Measurements from ENCODE around the gene SARM1.

SARM1 gene

GRCh38 chr17:28388106-28388505 is 16.6 kb downstream of the SARM1 start:
- Histone ChIP-seq H3K4me3 (ENCODE audit: low read length) (no peak overlapping the region), H3K27ac (ENCODE audit: low read length) (no peak overlapping the region), H3K27me3 (replicated peaks; ENCODE audit: insufficient read depth, low read length) (no peaks in the 10 kb centered on the region), H3K79me2 (ENCODE audit: low read length) (no peaks in the 10 kb centered on the region), H4K20me1 (ENCODE audit: insufficient read depth, low read length) (no peaks in the 10 kb centered on the region), H3K9ac (ENCODE audit: low read length) (no peak overlapping the region), H3F3A (ENCODE audit: insufficient read depth, low read length) (no peaks in the 10 kb centered on the region), H3K9me3 (replicated peaks; ENCODE audit: insufficient read depth, low read length) (no peaks in the 10 kb centered on the region), H3K9me2 (replicated peaks; ENCODE audit: insufficient read depth, low read length) (no peaks in the 10 kb centered on the region), H3K4me2 (ENCODE audit: low read depth, low read length) (no peak overlapping the region), H2AFZ (ENCODE audit: low read length) (no peak overlapping the region), H3K36me3 (replicated peaks; ENCODE audit: insufficient read depth, low read length) (no peaks in the 10 kb centered on the region), H3K4me1 (ENCODE audit: low read length) (no peaks in the 10 kb centered on the region)
- TF ChIP-seq EZH2 (optimal IDR thresholded peaks at IDR 0.05; ENCODE audit: low read depth, low read length) (no peak), EZH2phosphoT487 (IDR thresholded peaks at IDR 0.05; ENCODE audit: low read length) (no peak), CTCF (IDR thresholded peaks at IDR 0.05; ENCODE audit: low read length) (no peak)
- DNase-seq: no peak

- Histone ChIP-seq H3K9ac (ENCODE audit: low read length) (no peak overlapping the region), H3K36me3 (replicated peaks; ENCODE audit: insufficient read depth, low read length) (no peaks in the 10 kb centered on the region), H3F3A (ENCODE audit: insufficient read depth, low read length) (no peaks in the 10 kb centered on the region), H2AFZ (ENCODE audit: low read length) (no peak overlapping the region), H4K20me1 (ENCODE audit: insufficient read depth, low read length) (no peaks in the 10 kb centered on the region), H3K27me3 (replicated peaks; ENCODE audit: insufficient read depth, low read length) (no peaks in the 10 kb centered on the region), H3K4me1 (ENCODE audit: low read length) (no peaks in the 10 kb centered on the region), H3K4me2 (ENCODE audit: low read depth, low read length) (no peak overlapping the region), H3K79me2 (ENCODE audit: low read length) (no peaks in the 10 kb centered on the region), H3K4me3 (ENCODE audit: low read length) (no peak overlapping the region), H3K9me3 (replicated peaks; ENCODE audit: insufficient read depth, low read length) (no peaks in the 10 kb centered on the region), H3K27ac (ENCODE audit: low read length) (no peak overlapping the region), H3K9me2 (replicated peaks; ENCODE audit: insufficient read depth, low read length) (no peaks in the 10 kb centered on the region)
- no peak for DNase-seq
- TF ChIP-seq EZH2phosphoT487 (IDR thresholded peaks at IDR 0.05; ENCODE audit: low read length) (no peak), CTCF (IDR thresholded peaks at IDR 0.05; ENCODE audit: low read length) (no peak), EZH2 (optimal IDR thresholded peaks at IDR 0.05; ENCODE audit: low read depth, low read length) (no peak)
Measured at GRCh38 chr17:28390141-28390540, 18.6 kb downstream of the SARM1 start.

GRCh38 chr17:28390563-28390962 is 19.1 kb downstream of the SARM1 start:
- no peak overlapping the region for H3K4me2 ChIP-seq (ENCODE audit: low read depth, low read length)
- no peaks in the 10 kb centered on the region for H4K20me1 ChIP-seq (ENCODE audit: insufficient read depth, low read length)
- H2AFZ ChIP-seq (ENCODE audit: low read length): no peak overlapping the region
- no peaks in the 10 kb centered on the region for H3K9me2 ChIP-seq (replicated peaks; ENCODE audit: insufficient read depth, low read length)
- H3K9ac ChIP-seq (ENCODE audit: low read length): no peak overlapping the region
- H3K79me2 ChIP-seq (ENCODE audit: low read length): no peaks in the 10 kb centered on the region
- no peaks in the 10 kb centered on the region for H3K4me1 ChIP-seq (ENCODE audit: low read length)
- no peaks in the 10 kb centered on the region for H3K27me3 ChIP-seq (replicated peaks; ENCODE audit: insufficient read depth, low read length)
- no peaks in the 10 kb centered on the region for H3K9me3 ChIP-seq (replicated peaks; ENCODE audit: insufficient read depth, low read length)
- no peak overlapping the region for H3K4me3 ChIP-seq (ENCODE audit: low read length)
- H3K36me3 ChIP-seq (replicated peaks; ENCODE audit: insufficient read depth, low read length): no peaks in the 10 kb centered on the region
- H3K27ac ChIP-seq (ENCODE audit: low read length): no peak overlapping the region
- no peaks in the 10 kb centered on the region for H3F3A ChIP-seq (ENCODE audit: insufficient read depth, low read length)
- DNase-seq: no peak
- no peak for TF ChIP-seq CTCF (IDR thresholded peaks at IDR 0.05; ENCODE audit: low read length)

GRCh38 chr17:28390984-28391383 is 19.5 kb downstream of the SARM1 start:
- Histone ChIP-seq H3K4me3 (ENCODE audit: low read length) (no peak overlapping the region), H3K36me3 (replicated peaks; ENCODE audit: insufficient read depth, low read length) (no peaks in the 10 kb centered on the region), H3K4me1 (ENCODE audit: low read length) (no peaks in the 10 kb centered on the region), H3K27me3 (replicated peaks; ENCODE audit: insufficient read depth, low read length) (no peaks in the 10 kb centered on the region), H3F3A (ENCODE audit: insufficient read depth, low read length) (no peaks in the 10 kb centered on the region), H2AFZ (ENCODE audit: low read length) (no peak overlapping the region), H3K4me2 (ENCODE audit: low read depth, low read length) (no peak overlapping the region), H3K9ac (ENCODE audit: low read length) (no peak overlapping the region), H4K20me1 (ENCODE audit: insufficient read depth, low read length) (no peaks in the 10 kb centered on the region), H3K27ac (ENCODE audit: low read length) (no peak overlapping the region), H3K9me3 (replicated peaks; ENCODE audit: insufficient read depth, low read length) (no peaks in the 10 kb centered on the region), H3K79me2 (ENCODE audit: low read length) (no peaks in the 10 kb centered on the region), H3K9me2 (replicated peaks; ENCODE audit: insufficient read depth, low read length) (no peaks in the 10 kb centered on the region)
- TF ChIP-seq EZH2 (optimal IDR thresholded peaks at IDR 0.05; ENCODE audit: low read depth, low read length) (no peak), EZH2phosphoT487 (IDR thresholded peaks at IDR 0.05; ENCODE audit: low read length) (no peak)
- DNase-seq: no peak
